Measurements from ENCODE around the gene TTC28.
A peak's percentile ranks its signal among the peaks of the same experiment; 100 is the strongest.

DNA sequence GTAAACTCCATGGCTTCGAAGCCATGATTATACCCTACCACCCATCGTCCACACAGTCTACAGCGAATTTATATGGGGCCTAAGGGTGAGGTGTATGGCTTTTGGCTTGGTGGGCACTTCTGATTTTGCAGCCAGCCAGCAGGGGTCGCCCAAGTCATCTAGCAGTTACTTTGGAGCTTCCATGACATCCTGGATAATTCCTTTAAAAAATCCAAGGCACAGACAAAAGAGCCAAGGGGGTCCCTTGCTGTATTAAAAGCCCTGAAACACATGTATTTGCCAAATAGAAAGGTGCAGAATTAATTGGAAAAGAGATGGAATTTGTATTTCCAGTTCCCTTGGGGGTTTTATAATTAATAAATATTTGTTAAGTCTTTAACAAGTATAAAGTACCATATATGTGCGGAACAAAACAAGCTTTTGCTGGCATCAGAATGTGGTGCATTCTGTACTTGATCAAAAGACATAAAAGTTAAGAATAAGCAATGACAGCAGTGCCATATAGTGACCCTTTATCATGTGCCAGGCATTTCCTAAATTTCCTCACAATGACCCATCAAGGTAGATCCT, 627.8 kb downstream of the TTC28 start:
- TF ChIP-seq POLR2A (IDR thresholded peaks at IDR 0.05; ENCODE audit: extremely low read depth, insufficient read length): no peak
- TF ChIP-seq MYC (IDR thresholded peaks at IDR 0.05; ENCODE audit: low read depth, low read length): no peak
- TF ChIP-seq, protein P1, sequence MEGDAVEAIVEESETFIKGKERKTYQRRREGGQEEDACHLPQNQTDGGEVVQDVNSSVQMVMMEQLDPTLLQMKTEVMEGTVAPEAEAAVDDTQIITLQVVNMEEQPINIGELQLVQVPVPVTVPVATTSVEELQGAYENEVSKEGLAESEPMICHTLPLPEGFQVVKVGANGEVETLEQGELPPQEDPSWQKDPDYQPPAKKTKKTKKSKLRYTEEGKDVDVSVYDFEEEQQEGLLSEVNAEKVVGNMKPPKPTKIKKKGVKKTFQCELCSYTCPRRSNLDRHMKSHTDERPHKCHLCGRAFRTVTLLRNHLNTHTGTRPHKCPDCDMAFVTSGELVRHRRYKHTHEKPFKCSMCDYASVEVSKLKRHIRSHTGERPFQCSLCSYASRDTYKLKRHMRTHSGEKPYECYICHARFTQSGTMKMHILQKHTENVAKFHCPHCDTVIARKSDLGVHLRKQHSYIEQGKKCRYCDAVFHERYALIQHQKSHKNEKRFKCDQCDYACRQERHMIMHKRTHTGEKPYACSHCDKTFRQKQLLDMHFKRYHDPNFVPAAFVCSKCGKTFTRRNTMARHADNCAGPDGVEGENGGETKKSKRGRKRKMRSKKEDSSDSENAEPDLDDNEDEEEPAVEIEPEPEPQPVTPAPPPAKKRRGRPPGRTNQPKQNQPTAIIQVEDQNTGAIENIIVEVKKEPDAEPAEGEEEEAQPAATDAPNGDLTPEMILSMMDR (IDR thresholded peaks at IDR 0.05; ENCODE audit: low read depth, low read length): peak; percentile 75
- TF ChIP-seq, protein P2, sequence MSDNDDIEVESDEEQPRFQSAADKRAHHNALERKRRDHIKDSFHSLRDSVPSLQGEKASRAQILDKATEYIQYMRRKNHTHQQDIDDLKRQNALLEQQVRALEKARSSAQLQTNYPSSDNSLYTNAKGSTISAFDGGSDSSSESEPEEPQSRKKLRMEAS (IDR thresholded peaks at IDR 0.05; ENCODE audit: low read depth, low read length): no peak

Measured in NB4 (cell line).